Stimulated activated CD8-positive, alpha-beta memory T cell treated with anti-CD3 and anti-CD28 coated beads, Interleukin-7, amount 100 ng/mL, for 4 hours (primary cell): ENCODE measurements around the gene FSHR.

Source experiments
- DNase-seq, 2 donors: peaks; one replicate each; pipeline ENCODE4 v3.0.0-alpha.2; 2020; ENCODE audit warnings: low read depth in 2 of 2

FSHR gene

GRCh38 chr2:49154140-49154539 is at the start of gene FSHR:
Gene FSHR, minus strand, starts transcription at chr2:49154515. Its CDS starts 98 bp downstream, at chr2:49154417.
- no peak for DNase-seq

- no peak for DNase-seq
These were observed 45.0 kb upstream of the FSHR start for GRCh38 chr2:49199266-49199665.

- no peak for DNase-seq
These were observed 40.4 kb upstream of the FSHR start for GRCh38 chr2:49194701-49195100.

- DNase-seq, result no peak
These were observed 37.7 kb upstream of the FSHR start for GRCh38 chr2:49192036-49192435.

- no peak for DNase-seq
These were observed 35.4 kb upstream of the FSHR start for GRCh38 chr2:49189512-49190225.

GRCh38 chr2:49186050-49186648 is 31.8 kb upstream of the FSHR start:
- no peak for DNase-seq

- no peak for DNase-seq
These were observed 24.3 kb upstream of the FSHR start for GRCh38 chr2:49178656-49179055.

- no peak for DNase-seq
These were observed 22.9 kb upstream of the FSHR start for GRCh38 chr2:49177194-49177593.

GRCh38 chr2:49175831-49176230 is 21.5 kb upstream of the FSHR start:
- no peak for DNase-seq

GRCh38 chr2:49174750-49175149 is 20.4 kb upstream of the FSHR start:
- DNase-seq, result no peak

- no peak for DNase-seq
These were observed 12.8 kb upstream of the FSHR start for GRCh38 chr2:49167131-49167530.

- no peak for DNase-seq
These were observed 11.3 kb upstream of the FSHR start for GRCh38 chr2:49165662-49166061.

- no peak for DNase-seq
These were observed 10.4 kb upstream of the FSHR start for GRCh38 chr2:49164729-49165128.

GRCh38 chr2:49162151-49162550 is 7.8 kb upstream of the FSHR start:
- no peak for DNase-seq

- DNase-seq, result no peak
These were observed 576 bp upstream of the FSHR start for GRCh38 chr2:49154891-49155290.

- DNase-seq, result no peak
These were observed 1.1 kb downstream of the FSHR start for GRCh38 chr2:49153252-49153651.

- DNase-seq, result no peak
These were observed 1.5 kb downstream of the FSHR start for GRCh38 chr2:49152824-49153223.

- DNase-seq, result no peak
These were observed 7.9 kb downstream of the FSHR start for GRCh38 chr2:49146401-49146800.

- no peak for DNase-seq
These were observed 22.5 kb downstream of the FSHR start for GRCh38 chr2:49131801-49132200.

GRCh38 chr2:49129034-49129433 is 25.3 kb downstream of the FSHR start:
- DNase-seq, result no peak

GRCh38 chr2:49123600-49123999 is 30.7 kb downstream of the FSHR start:
- no peak for DNase-seq

- DNase-seq, result no peak
These were observed 32.2 kb downstream of the FSHR start for GRCh38 chr2:49122107-49122506.

- no peak for DNase-seq
These were observed 41.3 kb downstream of the FSHR start for GRCh38 chr2:49113046-49113445.

- no peak for DNase-seq
These were observed 42.9 kb downstream of the FSHR start for GRCh38 chr2:49111456-49111855.
